ENCODE measurements around the gene SKOR1.

The SKOR1 gene

GRCh38 chr15:67820992-67821783 is 4.1 kb upstream of the SKOR1 start:
- TF ChIP-seq CTCF (IDR thresholded peaks at IDR 0.05) = no peak
- DNase-seq = peak in 1 of 2 donors; percentile 39
- no peak overlapping the region for H3K4me3 ChIP-seq
- H3K27ac ChIP-seq = no peak overlapping the region
- no peaks in the 10 kb centered on the region for H3K36me3 ChIP-seq
- intact Hi-C loops (cut with DNase I; ENCODE audit: low total_unique reads) = no loop called here
- peaks cover 0 to 5% (median 0%) of the 10 kb centered on the region in 3 donors for H3K9me3 ChIP-seq
- peaks cover 0 to 93% of the 10 kb centered on the region in 2 donors for H3K27me3 ChIP-seq
- peaks cover 0 to 55% (median 34%) of the 10 kb centered on the region in 4 donors for H3K4me1 ChIP-seq

- DNase-seq = no peak
- no peak for TF ChIP-seq CTCF (IDR thresholded peaks at IDR 0.05)
- peaks cover 0 to 97% of the 10 kb centered on the region in 2 donors for H3K27me3 ChIP-seq
- H3K27ac ChIP-seq = no peak overlapping the region
- no peak overlapping the region for H3K4me3 ChIP-seq
- H3K36me3 ChIP-seq = no peaks in the 10 kb centered on the region
- H3K9me3 ChIP-seq = peaks cover 0 to under 1% (median 0%) of the 10 kb centered on the region in 3 donors
- peaks cover 0 to 61% (median 40%) of the 10 kb centered on the region in 4 donors for H3K4me1 ChIP-seq
- intact Hi-C loops (cut with DNase I; ENCODE audit: low total_unique reads) = no loop called here
Observed at GRCh38 chr15:67821784-67822440, 3.4 kb upstream of the SKOR1 start.

- Histone ChIP-seq H3K4me1 (peaks cover 0 to 69% (median 48%) of the 10 kb centered on the region in 4 donors), H3K9me3 (no peaks in the 10 kb centered on the region), H3K27me3 (peaks cover 5 to 99% of the 10 kb centered on the region in 2 donors), H3K36me3 (no peaks in the 10 kb centered on the region), H3K4me3 (no peak overlapping the region), H3K27ac (no peak overlapping the region)
- DNase-seq = no peak
- TF ChIP-seq CTCF (IDR thresholded peaks at IDR 0.05) = no peak
- intact Hi-C loops (cut with DNase I; ENCODE audit: low total_unique reads) = no loop called here
Observed at GRCh38 chr15:67822537-67823313, 2.6 kb upstream of the SKOR1 start.

- DNase-seq = no peak
- peaks cover 0 to 78% (median 56%) of the 10 kb centered on the region in 4 donors for H3K4me1 ChIP-seq
- H3K27me3 ChIP-seq = peaks cover 7 to 100% of the 10 kb centered on the region in 2 donors
- no peak overlapping the region for H3K27ac ChIP-seq
- intact Hi-C loops (cut with DNase I; ENCODE audit: low total_unique reads) = no loop called here
- H3K4me3 ChIP-seq = no peak overlapping the region
- no peaks in the 10 kb centered on the region for H3K9me3 ChIP-seq
- H3K36me3 ChIP-seq = no peaks in the 10 kb centered on the region
- no peak for TF ChIP-seq CTCF (IDR thresholded peaks at IDR 0.05)
Observed at GRCh38 chr15:67823314-67824196, 1.8 kb upstream of the SKOR1 start.

Measured in tibial artery (tissue), 4 donors.